ENCODE measurements around the gene LRRN2. TPM values are rescaled to one million over a fixed set of nuclear protein-coding genes. Genes with fewer than 3 reads are reported as not detected.

LRRN2 gene
- total RNA-seq, 4 donors from 2014 or later, result 1.8 to 6.4 (median 4.1) TPM

- no peak for DNase-seq (ENCODE audit: low spot score)
- TF ChIP-seq CTCF (IDR thresholded peaks at IDR 0.05), result no peak
- no peak for ATAC-seq (ENCODE audit: low FRiP score)
Observed at GRCh38 chr1:204583909-204584632, 101.5 kb downstream of the LRRN2 start.

- DNase-seq (ENCODE audit: low spot score), result no peak
- no peak for ATAC-seq (ENCODE audit: low FRiP score)
- TF ChIP-seq CTCF (IDR thresholded peaks at IDR 0.05), result no peak
Observed at GRCh38 chr1:204581759-204582158, 103.8 kb downstream of the LRRN2 start.

- TF ChIP-seq CTCF (IDR thresholded peaks at IDR 0.05), result no peak
- ATAC-seq (ENCODE audit: low FRiP score), result no peak
- no peak for DNase-seq (ENCODE audit: low spot score)
Observed at GRCh38 chr1:204580862-204581261, 104.7 kb downstream of the LRRN2 start.

- ATAC-seq (ENCODE audit: low FRiP score) (no peak), DNase-seq (ENCODE audit: low spot score) (no peak)
- no peak for TF ChIP-seq CTCF (IDR thresholded peaks at IDR 0.05)
Observed at GRCh38 chr1:204579681-204580080, 105.9 kb downstream of the LRRN2 start.

- ATAC-seq (ENCODE audit: low FRiP score) (no peak), DNase-seq (ENCODE audit: low spot score) (no peak)
- TF ChIP-seq CTCF (IDR thresholded peaks at IDR 0.05), result no peak
Observed at GRCh38 chr1:204578867-204579664, 106.5 kb downstream of the LRRN2 start.

- no peak for TF ChIP-seq CTCF (IDR thresholded peaks at IDR 0.05)
- no peak for ATAC-seq (ENCODE audit: low FRiP score)
- no peak for DNase-seq (ENCODE audit: low spot score)
Observed at GRCh38 chr1:204577794-204578478, 107.6 kb downstream of the LRRN2 start.
